HL-60 (cell line): ENCODE measurements around the gene RAB13.

ENCODE experiments used
- CTCF ChIP-seq: IDR thresholded peaks from one replicate; pipeline ENCODE4 v1.5.1; 2011; ENCODE audit warnings: low read length, control low read depth, inconsistent platforms; ENCODE audit not compliant: insufficient read depth
- POLR2AphosphoS5 ChIP-seq: IDR thresholded peaks from 2 replicates; pipeline ENCODE4 v1.6.1; 2012; ENCODE audit warnings: low read depth

DNA sequence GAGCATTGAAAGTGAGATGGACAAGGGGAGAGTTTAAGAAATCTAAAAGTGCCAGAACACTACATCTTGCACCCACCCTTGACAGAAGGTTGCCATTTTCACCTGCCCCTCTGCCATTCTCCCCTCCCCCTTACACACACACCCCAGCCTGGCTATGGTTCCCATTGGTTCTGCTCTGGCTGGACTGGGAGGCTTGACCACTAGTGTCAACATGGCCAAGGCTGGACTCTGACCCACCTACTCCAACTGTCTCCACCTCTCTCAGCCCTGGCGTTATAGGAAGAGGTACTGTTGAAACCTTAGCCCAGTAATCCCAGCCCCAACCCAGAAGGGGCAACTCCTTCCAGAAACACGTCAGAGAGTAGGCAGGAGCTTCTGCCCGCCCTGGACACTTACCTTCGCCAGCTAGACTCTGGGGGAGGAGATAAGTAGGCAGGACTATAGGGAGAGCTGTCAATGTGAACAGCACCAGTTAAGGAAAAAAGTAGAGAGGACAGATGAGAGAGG, 32.2 kb downstream of the RAB13 start:
- no peak for TF ChIP-seq CTCF
- TF ChIP-seq POLR2AphosphoS5, result no peak
